Gastrocnemius medialis (tissue), 4 donors: ENCODE measurements around the gene ETFDH.

Source experiments
- POLR2A ChIP-seq, 2 donors: fragments of 450-650 bp; IDR thresholded peaks; one replicate each; pipeline ENCODE4 v1.6.1; 2017; ENCODE audit warnings: antibody characterized with exemption in 2 of 2, mild to moderate bottlenecking in 2 of 2, moderate library complexity in 2 of 2
- TF ChIP-seq, protein P1 (sequence below), 5 experiments: fragments of 450-650 bp in 3 of 5; fragments of 200-600 bp in 2 of 5; sonication (generic) in 2 of 5; IDR thresholded peaks in 4 of 5; conservative IDR thresholded peaks in 1 of 5; 1 replicate in 4 of 5; 2 replicates in 1 of 5; pipeline ENCODE4 v1.5.1; 2016 to 2019; ENCODE audit warnings: antibody characterized with exemption in 5 of 5, mild to moderate bottlenecking in 3 of 5, moderate library complexity in 3 of 5

DNA sequence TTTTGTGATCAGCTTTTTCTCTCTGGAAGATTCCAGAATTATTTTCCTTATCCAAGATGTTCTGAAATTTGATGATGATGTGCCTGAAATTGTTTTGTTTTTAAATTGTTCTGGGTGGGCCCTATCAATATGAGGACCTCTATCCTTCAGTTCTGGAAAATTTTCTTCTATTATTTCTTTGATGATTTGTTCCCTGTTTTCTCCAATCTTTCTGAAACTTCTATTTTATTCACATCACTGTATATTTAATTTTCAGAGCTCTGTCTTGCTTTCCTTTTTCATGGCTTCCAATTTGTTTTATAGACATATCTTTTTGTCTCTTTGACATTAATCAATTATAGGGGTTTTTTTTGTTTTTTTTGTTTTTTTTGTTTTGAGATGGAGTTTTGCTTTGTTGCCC, 84.5 kb downstream of the ETFDH start:
- no peak for TF ChIP-seq POLR2A (IDR thresholded peaks at IDR 0.05)
- TF ChIP-seq, protein P1, sequence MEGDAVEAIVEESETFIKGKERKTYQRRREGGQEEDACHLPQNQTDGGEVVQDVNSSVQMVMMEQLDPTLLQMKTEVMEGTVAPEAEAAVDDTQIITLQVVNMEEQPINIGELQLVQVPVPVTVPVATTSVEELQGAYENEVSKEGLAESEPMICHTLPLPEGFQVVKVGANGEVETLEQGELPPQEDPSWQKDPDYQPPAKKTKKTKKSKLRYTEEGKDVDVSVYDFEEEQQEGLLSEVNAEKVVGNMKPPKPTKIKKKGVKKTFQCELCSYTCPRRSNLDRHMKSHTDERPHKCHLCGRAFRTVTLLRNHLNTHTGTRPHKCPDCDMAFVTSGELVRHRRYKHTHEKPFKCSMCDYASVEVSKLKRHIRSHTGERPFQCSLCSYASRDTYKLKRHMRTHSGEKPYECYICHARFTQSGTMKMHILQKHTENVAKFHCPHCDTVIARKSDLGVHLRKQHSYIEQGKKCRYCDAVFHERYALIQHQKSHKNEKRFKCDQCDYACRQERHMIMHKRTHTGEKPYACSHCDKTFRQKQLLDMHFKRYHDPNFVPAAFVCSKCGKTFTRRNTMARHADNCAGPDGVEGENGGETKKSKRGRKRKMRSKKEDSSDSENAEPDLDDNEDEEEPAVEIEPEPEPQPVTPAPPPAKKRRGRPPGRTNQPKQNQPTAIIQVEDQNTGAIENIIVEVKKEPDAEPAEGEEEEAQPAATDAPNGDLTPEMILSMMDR (IDR thresholded peaks at IDR 0.05 in 4 of 5, conservative IDR thresholded peaks at IDR 0.05 in 1 of 5), result no peak
